GM10266 (cell line): ENCODE results near the gene TTC16.

Experiments
- DNase-seq: peaks from one replicate; pipeline ENCODE4 v3.0.0; 2012; ENCODE audit errors: extremely low spot score
- TF ChIP-seq, protein P1 (sequence below): IDR thresholded peaks from 2 replicates; pipeline ENCODE4 v1.5.1; 2012; ENCODE audit warnings: mild to moderate bottlenecking, low read depth; ENCODE audit not compliant: control insufficient read depth, insufficient read depth; ENCODE audit errors: missing control alignments

TTC16 gene

DNA sequence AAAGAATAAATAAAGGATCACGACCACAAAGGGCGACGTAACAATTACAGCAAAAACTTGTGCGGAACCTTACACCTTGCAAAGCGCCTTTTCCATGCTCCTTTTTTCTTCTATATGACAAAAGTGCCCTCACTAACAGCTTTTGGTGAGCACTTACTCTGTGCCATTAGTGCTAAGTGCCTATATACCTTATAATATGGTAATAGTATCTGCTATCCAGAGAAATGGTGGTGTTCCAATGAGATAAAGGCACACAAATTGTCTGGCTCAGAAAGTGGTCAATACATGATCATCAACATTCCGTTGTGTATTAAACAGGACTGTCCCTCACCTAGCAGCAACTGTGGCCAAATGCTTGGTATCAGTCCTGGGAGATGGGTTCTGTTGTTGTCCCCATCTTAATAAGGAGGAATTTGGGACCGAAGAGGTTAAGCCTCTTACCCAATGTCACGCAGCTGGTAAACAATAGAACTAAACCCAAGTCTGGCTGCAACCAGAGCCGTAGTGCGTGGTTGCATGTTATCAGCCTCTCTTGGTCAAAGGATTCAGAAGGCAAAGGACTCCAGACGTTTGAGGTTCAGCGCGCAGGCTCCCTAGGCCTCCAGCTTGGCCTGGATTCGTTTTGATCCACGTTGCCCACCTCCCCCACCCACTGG is 19.8 kb downstream of the TTC16 start:
- TF ChIP-seq, protein P1, sequence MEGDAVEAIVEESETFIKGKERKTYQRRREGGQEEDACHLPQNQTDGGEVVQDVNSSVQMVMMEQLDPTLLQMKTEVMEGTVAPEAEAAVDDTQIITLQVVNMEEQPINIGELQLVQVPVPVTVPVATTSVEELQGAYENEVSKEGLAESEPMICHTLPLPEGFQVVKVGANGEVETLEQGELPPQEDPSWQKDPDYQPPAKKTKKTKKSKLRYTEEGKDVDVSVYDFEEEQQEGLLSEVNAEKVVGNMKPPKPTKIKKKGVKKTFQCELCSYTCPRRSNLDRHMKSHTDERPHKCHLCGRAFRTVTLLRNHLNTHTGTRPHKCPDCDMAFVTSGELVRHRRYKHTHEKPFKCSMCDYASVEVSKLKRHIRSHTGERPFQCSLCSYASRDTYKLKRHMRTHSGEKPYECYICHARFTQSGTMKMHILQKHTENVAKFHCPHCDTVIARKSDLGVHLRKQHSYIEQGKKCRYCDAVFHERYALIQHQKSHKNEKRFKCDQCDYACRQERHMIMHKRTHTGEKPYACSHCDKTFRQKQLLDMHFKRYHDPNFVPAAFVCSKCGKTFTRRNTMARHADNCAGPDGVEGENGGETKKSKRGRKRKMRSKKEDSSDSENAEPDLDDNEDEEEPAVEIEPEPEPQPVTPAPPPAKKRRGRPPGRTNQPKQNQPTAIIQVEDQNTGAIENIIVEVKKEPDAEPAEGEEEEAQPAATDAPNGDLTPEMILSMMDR: no peak
- no peak for DNase-seq

- TF ChIP-seq, protein P1: no peak
- no peak for DNase-seq
Observed at GRCh38 chr9:127738666-127739065, 22.8 kb downstream of the TTC16 start.

DNA sequence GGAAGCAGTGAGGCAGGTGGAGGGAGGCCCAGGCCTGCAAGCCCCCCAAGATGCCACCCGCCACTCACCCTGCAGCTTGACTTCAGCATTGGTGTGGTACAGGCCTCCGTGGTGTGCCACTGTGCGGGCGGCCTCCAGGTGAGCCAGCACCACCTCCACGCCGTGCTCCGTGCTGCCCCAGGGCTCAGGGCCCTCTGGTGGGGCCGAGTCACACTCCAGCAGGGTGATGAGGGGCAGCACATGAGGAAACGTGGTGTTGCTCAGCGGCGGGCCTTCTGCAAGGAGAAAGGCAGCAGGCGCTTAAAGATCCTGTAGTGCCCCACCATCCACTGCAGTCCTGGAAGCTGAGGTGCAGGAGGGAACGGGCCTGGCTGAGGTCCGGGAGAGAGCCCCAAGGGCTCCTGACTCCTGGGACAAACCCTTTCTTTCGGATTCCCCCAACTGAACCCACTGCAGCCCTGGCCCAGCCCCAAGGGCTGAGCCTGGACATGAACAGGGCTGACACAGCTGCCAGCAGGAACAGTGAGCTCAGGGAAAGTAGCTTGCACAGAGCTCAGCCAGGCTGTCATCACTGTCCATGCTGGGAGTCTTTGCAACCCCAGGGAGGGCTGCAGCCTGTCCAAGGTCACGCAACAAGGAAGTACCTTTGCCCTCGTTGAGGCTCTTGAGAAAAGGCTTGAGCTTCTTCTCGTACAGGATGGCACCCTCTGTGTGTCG is 23.9 kb downstream of the TTC16 start:
- no peak for DNase-seq
- TF ChIP-seq, protein P1: no peak

- TF ChIP-seq, protein P1: no peak
- no peak for DNase-seq
Observed at GRCh38 chr9:127741831-127742434, 26.1 kb downstream of the TTC16 start.

DNA sequence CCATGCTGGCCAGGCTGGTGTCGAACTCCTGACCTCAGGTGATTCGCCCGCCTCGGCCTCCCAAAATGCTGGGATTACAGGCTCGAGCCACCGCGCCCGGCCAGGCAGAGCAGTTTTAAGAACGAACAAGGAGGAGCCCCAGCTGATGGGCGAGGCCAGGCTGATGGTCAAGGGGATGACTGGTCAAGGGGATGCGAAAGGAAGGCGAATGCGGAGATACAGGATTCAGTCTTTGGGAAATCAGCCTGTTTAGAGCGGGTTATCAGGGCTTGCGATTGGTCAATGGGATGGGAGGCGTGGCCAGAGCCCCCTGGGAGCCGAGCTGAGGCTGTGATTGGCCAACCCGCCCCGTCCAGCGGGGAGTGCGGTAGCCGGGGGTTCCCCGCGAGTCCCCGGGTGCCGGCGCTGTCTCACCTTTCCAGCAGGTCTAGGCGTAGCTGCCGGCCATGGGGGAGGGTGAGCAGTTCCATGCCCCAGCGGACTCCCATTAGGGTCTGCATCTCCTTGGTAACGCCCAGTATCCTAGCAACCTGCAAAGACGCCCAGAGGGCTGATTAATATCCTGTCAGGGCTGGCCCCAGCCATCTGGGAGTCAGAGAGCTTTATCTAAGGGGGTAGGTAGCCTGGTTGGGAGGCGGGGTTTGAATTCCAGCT is 26.7 kb downstream of the TTC16 start:
- TF ChIP-seq, protein P1: no peak
- no peak for DNase-seq

DNA sequence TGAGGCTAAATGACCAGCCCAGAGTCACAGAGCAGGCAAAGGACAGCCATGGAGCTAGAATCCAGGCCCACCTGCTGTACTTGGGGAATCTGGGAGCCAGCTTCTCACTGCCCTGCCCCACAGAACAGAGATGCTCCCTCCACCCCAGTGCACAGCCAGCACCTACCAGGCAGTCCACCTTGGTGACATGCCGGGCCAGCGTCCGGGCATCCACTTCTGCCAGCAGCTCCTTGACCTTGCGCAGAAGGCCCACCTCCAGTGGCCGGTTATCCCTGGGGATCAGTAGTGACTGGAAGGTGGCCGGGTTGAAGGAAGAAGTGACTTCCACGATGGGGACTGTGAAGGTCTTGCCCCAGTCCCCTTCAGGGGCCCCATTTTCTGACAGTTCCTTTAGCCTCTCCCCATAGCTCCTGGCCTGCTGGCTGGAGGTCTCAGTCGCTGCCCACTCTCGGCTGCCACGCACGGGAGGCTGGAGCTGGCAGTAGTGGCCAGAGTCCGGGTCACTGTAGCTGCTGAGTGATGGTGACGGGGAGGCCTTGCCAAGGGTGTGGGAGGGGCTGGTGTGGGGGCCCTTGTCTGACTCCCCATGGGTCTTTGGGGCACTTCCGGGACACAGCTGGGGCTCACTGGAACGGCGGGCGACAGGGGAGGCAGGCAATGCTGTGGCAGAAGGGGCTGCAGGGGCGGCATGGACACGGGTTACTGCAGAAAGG is 28.7 kb downstream of the TTC16 start:
- TF ChIP-seq, protein P1: no peak
- no peak for DNase-seq
